ENCODE results near the gene LRRC4B.

LRRC4B gene

DNA sequence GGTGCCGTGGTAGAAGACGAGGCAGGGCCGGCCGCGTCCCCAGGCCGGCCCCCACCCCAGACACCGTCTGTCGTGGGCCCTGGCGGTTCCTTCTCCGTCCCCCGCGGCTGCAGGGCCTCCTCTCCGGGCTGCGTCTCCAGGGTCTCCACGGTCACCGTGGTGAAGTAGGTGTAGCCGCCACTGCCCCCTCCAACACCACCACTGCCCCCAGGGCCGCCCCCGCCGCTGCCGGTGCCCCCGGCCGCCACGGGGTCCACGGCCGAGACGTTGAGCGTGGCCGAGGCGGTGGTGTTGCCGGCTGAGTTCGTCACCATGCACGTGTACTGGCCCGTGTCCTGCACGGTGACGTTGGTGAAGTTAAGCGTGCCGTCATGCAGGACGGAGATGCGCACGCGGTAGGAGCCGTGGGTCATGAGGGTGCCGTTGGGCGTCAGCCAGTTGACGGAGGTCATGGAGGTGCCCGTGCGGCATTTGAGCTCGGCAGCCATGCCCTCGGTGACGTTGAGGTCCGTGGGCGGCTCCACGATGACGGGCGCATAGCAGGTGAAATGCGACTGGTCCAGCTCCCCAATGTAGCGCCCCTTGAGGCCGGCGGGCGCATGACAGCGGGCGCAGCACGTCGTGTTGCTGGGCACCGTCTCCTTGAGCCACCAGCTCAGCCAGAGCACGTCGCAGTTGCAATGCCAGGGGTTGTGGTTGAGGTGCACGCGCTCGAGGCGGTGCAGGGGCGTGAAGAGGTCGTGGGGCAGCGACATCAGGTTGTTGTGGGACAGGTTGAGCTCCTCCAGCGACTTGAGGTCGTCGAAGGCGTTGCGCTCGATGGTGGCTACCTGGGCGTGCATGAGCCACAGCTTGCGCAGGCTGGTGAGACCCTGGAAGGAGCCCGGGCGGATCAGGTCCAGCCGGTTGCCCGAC, 49.9 kb downstream of the LRRC4B start:
- TF ChIP-seq, protein P1, sequence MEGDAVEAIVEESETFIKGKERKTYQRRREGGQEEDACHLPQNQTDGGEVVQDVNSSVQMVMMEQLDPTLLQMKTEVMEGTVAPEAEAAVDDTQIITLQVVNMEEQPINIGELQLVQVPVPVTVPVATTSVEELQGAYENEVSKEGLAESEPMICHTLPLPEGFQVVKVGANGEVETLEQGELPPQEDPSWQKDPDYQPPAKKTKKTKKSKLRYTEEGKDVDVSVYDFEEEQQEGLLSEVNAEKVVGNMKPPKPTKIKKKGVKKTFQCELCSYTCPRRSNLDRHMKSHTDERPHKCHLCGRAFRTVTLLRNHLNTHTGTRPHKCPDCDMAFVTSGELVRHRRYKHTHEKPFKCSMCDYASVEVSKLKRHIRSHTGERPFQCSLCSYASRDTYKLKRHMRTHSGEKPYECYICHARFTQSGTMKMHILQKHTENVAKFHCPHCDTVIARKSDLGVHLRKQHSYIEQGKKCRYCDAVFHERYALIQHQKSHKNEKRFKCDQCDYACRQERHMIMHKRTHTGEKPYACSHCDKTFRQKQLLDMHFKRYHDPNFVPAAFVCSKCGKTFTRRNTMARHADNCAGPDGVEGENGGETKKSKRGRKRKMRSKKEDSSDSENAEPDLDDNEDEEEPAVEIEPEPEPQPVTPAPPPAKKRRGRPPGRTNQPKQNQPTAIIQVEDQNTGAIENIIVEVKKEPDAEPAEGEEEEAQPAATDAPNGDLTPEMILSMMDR (conservative IDR thresholded peaks at IDR 0.05; ENCODE audit: low read depth, low read length), result peak; percentile 13
- H3K4me3 ChIP-seq (ENCODE audit: low read depth, low read length), result no peak overlapping the region
- no peak for DNase-seq (ENCODE audit: low read depth)

DNA sequence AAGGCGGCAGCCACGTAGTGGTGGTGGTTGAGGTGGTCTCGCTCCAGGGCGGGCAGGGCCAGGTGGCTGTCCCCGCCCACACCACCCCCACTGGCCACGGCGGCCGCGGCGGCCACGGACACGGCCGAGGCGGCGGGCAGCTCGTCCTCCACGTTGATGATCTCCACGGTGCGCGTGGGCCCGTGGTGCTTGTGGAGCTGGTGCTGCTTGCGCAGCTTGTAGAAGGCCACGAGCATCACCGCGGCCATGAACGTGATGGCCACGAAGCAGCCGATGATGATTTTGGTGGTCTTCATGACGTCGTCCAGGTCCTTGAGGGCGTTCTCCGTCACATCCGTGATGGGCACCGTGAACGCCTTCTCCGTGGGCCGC, 50.5 kb downstream of the LRRC4B start:
- TF ChIP-seq, protein P1 (conservative IDR thresholded peaks at IDR 0.05; ENCODE audit: low read depth, low read length), result no peak
- DNase-seq (ENCODE audit: low read depth), result no peak
- H3K4me3 ChIP-seq (ENCODE audit: low read depth, low read length), result no peak overlapping the region

DNA sequence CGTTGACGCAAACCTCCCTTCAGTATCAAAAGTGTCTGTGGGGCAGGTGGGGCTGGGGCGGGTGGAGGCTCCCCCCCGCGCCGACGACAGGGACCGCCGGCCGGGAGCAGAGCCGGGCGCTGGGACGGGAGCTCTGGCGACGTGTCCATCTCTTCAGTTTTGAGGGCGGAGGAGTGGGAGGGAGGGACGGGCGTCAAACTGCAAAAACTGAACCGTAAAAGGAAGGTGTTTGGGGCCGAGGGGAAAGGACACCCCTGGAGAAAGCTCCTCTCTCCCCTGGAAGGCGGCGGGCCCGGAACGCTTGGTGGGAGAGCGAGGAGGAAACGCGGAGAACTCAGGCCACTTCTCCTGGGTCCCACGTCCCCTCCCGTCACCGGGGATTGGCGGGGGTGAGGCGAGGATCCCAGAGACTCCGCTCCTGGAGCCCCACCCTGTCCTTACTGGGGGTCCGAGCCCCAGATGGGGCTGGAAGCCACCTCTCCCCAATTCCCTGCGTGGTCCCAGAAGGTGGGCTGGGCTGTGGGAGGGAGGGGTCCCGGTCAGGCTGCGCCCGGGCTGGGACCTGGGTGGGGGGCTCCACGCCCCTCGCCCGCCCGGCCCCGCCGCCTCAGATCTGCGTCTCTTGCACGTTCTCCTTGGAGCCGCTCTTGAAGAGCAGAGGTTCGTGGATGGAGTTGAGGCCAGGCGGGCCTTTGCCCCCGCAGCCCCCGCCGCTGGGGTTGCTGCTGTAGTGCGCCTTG, 51.1 kb downstream of the LRRC4B start:
- H3K4me3 ChIP-seq (ENCODE audit: low read depth, low read length), result no peak overlapping the region
- TF ChIP-seq, protein P1 (conservative IDR thresholded peaks at IDR 0.05; ENCODE audit: low read depth, low read length), result no peak
- DNase-seq (ENCODE audit: low read depth), result no peak

DNA sequence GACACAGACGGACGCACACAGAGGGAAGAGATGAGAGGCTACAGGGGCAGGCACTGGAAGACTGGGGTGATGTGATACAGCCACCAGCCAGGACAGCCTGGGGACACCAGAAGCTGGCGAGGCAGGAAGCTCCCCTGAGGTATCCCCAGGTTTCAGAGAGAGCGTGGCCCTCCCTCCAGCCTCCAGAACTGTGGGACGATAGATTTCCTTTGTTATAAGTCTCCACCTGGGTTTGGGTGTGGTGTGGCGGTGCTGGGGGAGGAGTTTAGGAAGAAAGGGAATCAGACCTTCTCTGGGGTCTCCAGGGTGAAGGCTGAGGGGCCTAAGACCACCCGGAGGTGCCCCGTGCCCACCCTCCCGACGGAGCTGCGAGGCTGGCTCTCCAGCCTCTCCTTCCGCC, 51.8 kb downstream of the LRRC4B start:
- DNase-seq (ENCODE audit: low read depth), result no peak
- TF ChIP-seq, protein P1 (conservative IDR thresholded peaks at IDR 0.05; ENCODE audit: low read depth, low read length), result no peak

DNA sequence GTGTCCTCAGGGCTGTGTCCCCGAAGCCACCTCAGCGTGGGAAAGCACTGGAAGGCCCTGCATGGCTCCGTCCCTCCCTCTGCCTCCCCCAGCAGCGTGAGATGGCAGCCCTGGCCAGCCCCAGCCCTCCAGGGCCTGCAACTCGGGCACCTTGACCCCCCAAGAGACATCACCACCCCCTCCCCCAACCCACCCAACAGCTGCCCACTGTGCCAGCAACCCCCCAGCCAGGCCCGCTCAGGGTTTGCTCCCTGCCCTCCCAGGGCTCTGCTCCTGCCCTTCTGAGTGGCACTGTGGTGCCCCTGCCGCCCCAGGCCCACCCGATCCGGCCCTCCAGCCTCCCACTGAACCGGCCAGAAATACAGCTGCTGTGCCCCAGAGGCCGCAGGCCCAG, 53.1 kb downstream of the LRRC4B start:
- H3K4me3 ChIP-seq (ENCODE audit: low read depth, low read length), result no peak overlapping the region
- no peak for DNase-seq (ENCODE audit: low read depth)
- TF ChIP-seq, protein P1 (conservative IDR thresholded peaks at IDR 0.05; ENCODE audit: low read depth, low read length), result no peak

More for the DNA sequence above, 51.8 kb downstream of the LRRC4B start:
- no peak overlapping the region for H3K4me3 ChIP-seq (ENCODE audit: low read depth, low read length)

DNA sequence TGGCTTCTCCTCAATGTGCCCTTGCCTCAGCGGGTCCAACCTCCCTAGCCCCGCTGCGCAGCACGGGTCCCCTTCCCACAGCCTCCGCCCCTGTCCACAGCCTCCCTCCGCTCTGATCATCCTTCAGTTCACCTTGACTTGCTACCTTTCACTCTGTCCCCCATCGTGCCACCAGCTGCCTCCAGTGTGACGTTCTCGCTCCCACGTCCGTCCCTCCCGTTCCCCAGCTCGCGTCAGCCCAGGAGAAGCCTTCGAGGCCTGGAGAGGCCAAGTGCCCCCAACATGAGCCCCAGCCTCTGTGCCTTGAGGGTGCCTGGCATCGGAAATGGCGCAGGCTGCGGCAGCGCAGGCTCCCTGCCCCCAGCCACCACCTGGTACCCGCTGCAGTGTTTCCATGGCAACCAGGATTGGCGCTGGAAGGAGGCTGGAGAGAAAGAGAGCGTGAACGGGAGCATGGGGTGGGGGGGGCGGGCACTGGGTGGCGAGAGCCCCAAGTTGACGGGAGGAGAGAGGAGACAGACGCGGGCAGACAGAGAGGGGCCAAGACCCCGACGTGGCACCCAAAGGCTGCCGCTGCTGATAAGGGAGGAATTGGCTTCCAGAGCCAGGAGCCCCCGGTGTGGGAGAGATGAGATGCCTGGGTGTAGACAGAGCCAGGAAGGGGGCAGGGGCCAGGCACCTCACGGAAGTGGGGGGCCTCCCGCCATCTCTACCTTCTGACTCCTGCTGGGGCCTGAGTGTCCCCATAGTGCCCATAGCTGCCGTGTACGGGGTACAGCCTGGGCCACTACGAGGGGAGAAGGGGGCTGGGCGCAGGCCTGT, 53.7 kb downstream of the LRRC4B start:
- TF ChIP-seq, protein P1 (conservative IDR thresholded peaks at IDR 0.05; ENCODE audit: low read depth, low read length), result no peak
- no peak for DNase-seq (ENCODE audit: low read depth)
- H3K4me3 ChIP-seq (ENCODE audit: low read depth, low read length), result no peak overlapping the region

Measured in choroid plexus epithelial cell (primary cell).